Small intestine (tissue), 16 donors: ENCODE data around the gene OIT3. TPM values are rescaled to one million over a fixed set of nuclear protein-coding genes. Genes with fewer than 3 reads are reported as not detected.

Experiments used
- DNase-seq, 2 donors: peaks; one replicate each; pipeline versions ENCODE4 v3.0.0 to v3.0.0-alpha.2; 2013
- FAIRE-seq: peaks from 2 replicates; lab custom pipeline; 2012; peaks lifted over from hg19 to GRCh38; lab: Jason Lieb, UNC
- H3K27ac ChIP-seq, 3 donors: one replicate each; pipeline ENCODE4 v1.5.1; 2013; ENCODE audit warnings: low read length in 2 of 3, mild to moderate bottlenecking in 2 of 3, control low read depth in 1 of 3, inconsistent platforms in 1 of 3, low read depth in 1 of 3, moderate library complexity in 1 of 3
- H3K27me3 ChIP-seq, 3 donors: one replicate each; pipeline ENCODE4 v1.6.1; 2013; ENCODE audit warnings: low read length in 3 of 3, inconsistent platforms in 1 of 3; ENCODE audit not compliant: control insufficient read depth in 3 of 3, insufficient read depth in 3 of 3
- H3K36me3 ChIP-seq, 3 donors: one replicate each; pipeline ENCODE4 v1.6.1; 2013; ENCODE audit warnings: low read length in 3 of 3, inconsistent platforms in 1 of 3, low read depth in 1 of 3, mild to moderate bottlenecking in 1 of 3, moderate library complexity in 1 of 3; ENCODE audit not compliant: control insufficient read depth in 3 of 3, insufficient read depth in 2 of 3
- H3K4me1 ChIP-seq, 3 donors: one replicate each; pipeline ENCODE4 v1.6.1; 2013; ENCODE audit warnings: low read length in 2 of 3, inconsistent platforms in 1 of 3, low read depth in 1 of 3, mild to moderate bottlenecking in 1 of 3, moderate library complexity in 1 of 3; ENCODE audit not compliant: control insufficient read depth in 3 of 3, insufficient read depth in 2 of 3
- H3K4me3 ChIP-seq, 3 donors: one replicate each; pipeline ENCODE4 v1.5.1; 2013; ENCODE audit warnings: low read length in 3 of 3, control low read depth in 1 of 3, inconsistent platforms in 1 of 3, low read depth in 1 of 3, mild to moderate bottlenecking in 1 of 3, moderate library complexity in 1 of 3
- H3K9me3 ChIP-seq, 2 donors: one replicate each; pipeline ENCODE4 v1.6.1; 2013; ENCODE audit warnings: low read depth in 1 of 2, low read length in 1 of 2; ENCODE audit not compliant: control insufficient read depth in 2 of 2, insufficient read depth in 1 of 2
- WGBS, 3 donors: extraction: QIAGEN DNeasy Blood & Tissue Kit; methylation state at CpG; one replicate each; pipeline ENCODE4 v1.1.7; 2013; 5-methylcytosine and 5-hydroxymethylcytosine counted together
- long read RNA-seq, 10 donors: transcript quantifications; one replicate each; lab custom pipeline, GENCODE V29; 2026
- polyA plus RNA-seq, 4 donors: library from polyadenylated mRNA; stranded (reverse) in 3 of 4; unstranded in 1 of 4; fragments of 200-250 nt in 3 of 4; fragments of 120-200 nt in 1 of 4; gene quantifications; one replicate each; pipeline versions ENCODE4 v1.2.1 to v1.2.3, GENCODE V29; 2013
- donor health status: healthy with polysubstance abuse.
- donor health status: control.
- donor health status: control.
- donor health status: Bipolar disorder and iron deficiency.
- donor health status: healthy.

OIT3 gene
- polyA plus RNA-seq: 10 to 100 TPM in 1 of 4 donors, under 1 TPM in 2, not detected in 1; 0.07 to 10.6 (median 0.45) TPM
- long read RNA-seq, donor 1, partial matches to known transcripts: 156 of 163 reads
- long read RNA-seq, donor 1, other reads (novel, unspliced or antisense): 7 of 163 reads
- long read RNA-seq, donor 2: 0 reads
- long read RNA-seq, donor 3, partial matches to known transcripts: 31 of 31 reads
- long read RNA-seq, donor 3, other reads (novel, unspliced or antisense): 0 of 31 reads
- long read RNA-seq, donor 4: 0 reads
- long read RNA-seq, donor 5, partial matches to known transcripts: 7 of 7 reads
- long read RNA-seq, donor 5, other reads (novel, unspliced or antisense): 0 of 7 reads
- long read RNA-seq, donor 6, partial matches to known transcripts: 36 of 41 reads
- long read RNA-seq, donor 6, other reads (novel, unspliced or antisense): 5 of 41 reads
- long read RNA-seq, donor 7: 0 reads
- long read RNA-seq, donor 8: 0 reads
- long read RNA-seq, donor 9: 0 reads
- long read RNA-seq, donor 10, partial matches to known transcripts: 0 of 25 reads
- long read RNA-seq, donor 10, other reads (novel, unspliced or antisense): 24 of 25 reads

GRCh38 chr10:72893136-72893798, at the start of gene OIT3:
Gene OIT3, plus strand, starts transcription at chr10:72893739. Its CDS starts 60 bp downstream, at chr10:72893799.
- 75 to 77% (median 75%) methylated on average over 4 of the region's 4 CpGs for WGBS, 3 donors
- Histone ChIP-seq H3K36me3 (peaks cover 0 to 2% (median 0%) of the 10 kb centered on the region in 3 donors), H3K9me3 (no peaks in the 10 kb centered on the region), H3K27ac (no peak within 1 kb of the TSS), H3K4me1 (peaks cover 0 to 3% (median 0%) of the 10 kb centered on the region in 3 donors), H3K27me3 (peaks cover 0 to 2% (median 0%) of the 10 kb centered on the region in 3 donors), H3K4me3 (no peak within 1 kb of the TSS)
- FAIRE-seq: no peak
- no peak for DNase-seq

DNA sequence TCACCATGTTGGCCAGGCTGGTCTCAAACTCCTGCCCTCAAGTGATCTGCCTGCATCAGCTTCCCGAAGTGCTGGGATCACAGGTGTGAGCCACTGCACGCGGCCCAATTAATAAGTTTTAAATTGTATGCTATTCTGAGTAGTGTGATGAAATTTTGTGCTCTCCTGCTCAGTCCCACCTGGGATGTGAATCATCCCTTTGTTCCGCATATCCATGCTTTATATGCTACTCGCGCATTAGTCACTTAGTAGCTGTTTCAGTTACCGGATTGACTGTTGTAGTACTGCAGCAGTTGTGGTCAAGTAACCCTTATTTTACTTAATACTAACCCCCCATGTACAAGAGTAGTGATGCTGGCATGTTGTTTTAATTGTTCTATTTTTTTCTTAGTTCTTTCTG, 47.3 kb upstream of the OIT3 start:
- H3K9me3 ChIP-seq: peaks cover 0 to 1% of the 10 kb centered on the region in 2 donors
- H3K4me1 ChIP-seq: no peaks in the 10 kb centered on the region
- FAIRE-seq (no peak), DNase-seq (no peak)
- no peaks in the 10 kb centered on the region for H3K27me3 ChIP-seq
- no peak overlapping the region for H3K4me3 ChIP-seq
- H3K27ac ChIP-seq: no peak overlapping the region
- WGBS, 3 donors: 83 to 91% (median 90%) methylated on average over 7 of the region's 7 CpGs
- H3K36me3 ChIP-seq: no peaks in the 10 kb centered on the region

- WGBS, 3 donors: 91 to 98% (median 97%) methylated on average over 2 of the region's 2 CpGs
- FAIRE-seq: no peak
- Histone ChIP-seq H3K27me3 (no peaks in the 10 kb centered on the region), H3K27ac (no peak overlapping the region), H3K9me3 (peaks cover 0 to 10% of the 10 kb centered on the region in 2 donors), H3K36me3 (peaks cover 0 to 2% (median 0%) of the 10 kb centered on the region in 3 donors), H3K4me1 (no peaks in the 10 kb centered on the region), H3K4me3 (no peak overlapping the region)
- no peak for DNase-seq
Observed at GRCh38 chr10:72847681-72848080, 45.9 kb upstream of the OIT3 start.

DNA sequence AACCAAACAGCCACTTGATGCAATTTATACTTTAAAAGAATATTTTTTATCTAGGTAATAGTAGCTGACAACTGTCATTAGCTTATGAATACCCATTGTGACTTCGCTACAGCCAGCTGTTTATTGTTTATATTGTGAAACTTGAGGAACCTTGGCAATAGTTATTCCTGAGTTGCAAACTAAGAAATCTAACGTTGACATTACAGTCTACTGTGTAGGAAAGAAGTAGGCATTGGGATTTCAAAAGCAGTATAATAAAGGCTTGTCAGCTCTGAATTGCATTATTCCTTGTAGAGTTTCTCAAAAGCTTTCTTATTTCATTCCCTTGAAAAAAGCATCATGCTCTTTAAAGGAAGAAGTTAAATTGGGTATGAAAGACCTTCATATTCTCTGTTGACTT, 42.7 kb upstream of the OIT3 start:
- H3K36me3 ChIP-seq: peaks cover 0 to 5% (median 2%) of the 10 kb centered on the region in 3 donors
- no peak for FAIRE-seq
- no peak for DNase-seq
- H3K4me1 ChIP-seq: no peaks in the 10 kb centered on the region
- no peaks in the 10 kb centered on the region for H3K27me3 ChIP-seq
- H3K4me3 ChIP-seq: no peak overlapping the region
- H3K27ac ChIP-seq: no peak overlapping the region
- H3K9me3 ChIP-seq: peaks cover 0 to 10% of the 10 kb centered on the region in 2 donors
- WGBS, 3 donors: 86 to 96% (median 89%) methylated on average over 2 of the region's 2 CpGs

GRCh38 chr10:72851509-72851908, 42.0 kb upstream of the OIT3 start:
- Histone ChIP-seq H3K36me3 (peaks cover 0 to 5% (median 2%) of the 10 kb centered on the region in 3 donors), H3K27me3 (no peaks in the 10 kb centered on the region), H3K27ac (no peak overlapping the region), H3K9me3 (peaks cover 0 to 10% of the 10 kb centered on the region in 2 donors), H3K4me3 (no peak overlapping the region), H3K4me1 (no peaks in the 10 kb centered on the region)
- FAIRE-seq (no peak), DNase-seq (no peak)
- WGBS, 3 donors: 93 to 100% (median 94%) methylated on average over 1 of the region's 1 CpG

DNA sequence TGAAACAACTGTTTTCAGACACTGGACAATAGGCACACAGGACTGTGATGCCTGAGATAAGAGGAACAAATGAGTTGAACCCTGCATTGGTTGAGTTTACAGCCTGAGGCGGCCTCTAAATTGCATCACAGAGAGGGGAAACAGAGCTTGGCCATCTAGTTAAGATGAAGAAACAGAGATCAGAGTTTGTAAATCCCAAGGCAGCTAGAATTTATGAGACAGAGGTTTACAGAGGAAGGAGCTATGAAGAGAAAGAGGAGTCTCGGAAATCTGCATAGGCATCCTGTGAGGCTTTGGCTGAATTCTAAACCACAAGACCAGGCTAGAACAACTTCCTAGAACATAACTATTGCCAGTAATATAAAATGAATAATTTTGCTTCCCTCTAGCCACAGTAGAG, 41.0 kb upstream of the OIT3 start:
- no peaks in the 10 kb centered on the region for H3K4me1 ChIP-seq
- DNase-seq: no peak

GRCh38 chr10:72855129-72855528, 38.4 kb upstream of the OIT3 start:
- FAIRE-seq (no peak), DNase-seq (no peak)
- H3K4me3 ChIP-seq: no peak overlapping the region
- H3K4me1 ChIP-seq: no peaks in the 10 kb centered on the region
- H3K9me3 ChIP-seq: peaks cover 0 to 10% of the 10 kb centered on the region in 2 donors
- H3K36me3 ChIP-seq: peaks cover 2 to 7% (median 5%) of the 10 kb centered on the region in 3 donors
- no peaks in the 10 kb centered on the region for H3K27me3 ChIP-seq
- no peak overlapping the region for H3K27ac ChIP-seq

More for the DNA sequence above, 41.0 kb upstream of the OIT3 start:
- no peak overlapping the region for H3K27ac ChIP-seq
- 92 to 100% (median 96%) methylated on average over 2 of the region's 2 CpGs for WGBS, 3 donors
- no peaks in the 10 kb centered on the region for H3K27me3 ChIP-seq
- H3K9me3 ChIP-seq: peaks cover 0 to 10% of the 10 kb centered on the region in 2 donors
- H3K36me3 ChIP-seq: peaks cover 0 to 5% (median 2%) of the 10 kb centered on the region in 3 donors
- no peak overlapping the region for H3K4me3 ChIP-seq
- FAIRE-seq: no peak

DNA sequence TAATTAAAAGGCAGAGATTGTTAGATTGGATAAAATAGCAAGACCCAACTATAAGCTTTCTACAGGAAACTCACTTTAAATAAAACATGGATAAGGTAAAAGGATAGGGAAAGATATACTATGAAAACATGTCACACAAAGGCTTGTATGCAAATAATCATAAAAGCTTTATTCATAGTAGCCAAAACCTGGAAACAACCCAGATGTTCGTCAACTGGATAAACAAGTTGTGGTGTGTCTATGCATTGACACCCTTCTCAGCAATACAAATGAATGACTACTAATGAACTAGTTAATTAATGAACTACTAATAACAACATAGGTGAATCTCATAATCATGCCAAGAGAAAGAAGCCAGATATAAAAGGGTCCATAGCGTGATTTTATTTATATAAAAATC, 37.7 kb upstream of the OIT3 start:
- no peaks in the 10 kb centered on the region for H3K4me1 ChIP-seq
- no peaks in the 10 kb centered on the region for H3K27me3 ChIP-seq
- H3K27ac ChIP-seq: no peak overlapping the region
- WGBS, 3 donors: 77 to 79% (median 78%) methylated on average over 2 of the region's 2 CpGs
- H3K9me3 ChIP-seq: peaks cover 0 to 10% of the 10 kb centered on the region in 2 donors
- no peak overlapping the region for H3K4me3 ChIP-seq
- no peak for FAIRE-seq
- no peak for DNase-seq
- peaks cover 2 to 7% (median 5%) of the 10 kb centered on the region in 3 donors for H3K36me3 ChIP-seq
